AG04450 (cell line): ENCODE measurements around the gene TPCN2. TPM values are rescaled to one million over a fixed set of nuclear protein-coding genes. Genes with fewer than 3 reads are reported as not detected.

Experiments used
- CTCF ChIA-PET: fragments of 300-600, 350-600 bp; formaldehyde crosslinking; extraction: SDS; loops from one replicate; lab custom pipeline; 2022; ENCODE audit warnings: antibody characterized with exemption, inconsistent platforms; lab: Charles Lee
- POLR2A ChIA-PET: fragments of 350-600 bp; formaldehyde crosslinking; extraction: SDS; loops from one replicate; lab custom pipeline; 2021; ENCODE audit warnings: antibody characterized with exemption, inconsistent platforms; lab: Yijun Ruan, JAX
- DNase-seq: peaks from one replicate; pipeline ENCODE4 v3.0.0-alpha.2; 2011; ENCODE audit warnings: low read depth, low spot score
- H3K27ac ChIP-seq: one replicate; pipeline ENCODE4 v1.5.1; 2012; ENCODE audit warnings: low read depth, low read length, control low read depth
- H3K27me3 ChIP-seq: one replicate; pipeline ENCODE4 v1.6.0; 2012; ENCODE audit warnings: low read length; ENCODE audit not compliant: control insufficient read depth, insufficient read depth
- H3K4me3 ChIP-seq: 2 replicates; pipeline ENCODE4 v1.5.1; 2011; ENCODE audit warnings: mild to moderate bottlenecking, low read depth, low read length, control low read depth
- H3K9me3 ChIP-seq: 2 replicates; pipeline ENCODE4 v1.5.1; 2012; ENCODE audit warnings: low read length; ENCODE audit not compliant: control insufficient read depth, insufficient read depth
- polyA plus RNA-seq: library from polyadenylated mRNA; depleted of rRNA; stranded (reverse); fragments of >200 nt; gene quantifications from 2 replicates; pipeline ENCODE4 v1.2.3, GENCODE V29; 2011
- TF ChIP-seq, protein P1 (sequence below): IDR thresholded peaks from 2 replicates; pipeline ENCODE4 v1.5.1; 2011; ENCODE audit warnings: low read depth, low read length, control low read depth, inconsistent platforms

The TPCN2 gene
- polyA plus RNA-seq, 1 experiment: 6.4 TPM

DNA sequence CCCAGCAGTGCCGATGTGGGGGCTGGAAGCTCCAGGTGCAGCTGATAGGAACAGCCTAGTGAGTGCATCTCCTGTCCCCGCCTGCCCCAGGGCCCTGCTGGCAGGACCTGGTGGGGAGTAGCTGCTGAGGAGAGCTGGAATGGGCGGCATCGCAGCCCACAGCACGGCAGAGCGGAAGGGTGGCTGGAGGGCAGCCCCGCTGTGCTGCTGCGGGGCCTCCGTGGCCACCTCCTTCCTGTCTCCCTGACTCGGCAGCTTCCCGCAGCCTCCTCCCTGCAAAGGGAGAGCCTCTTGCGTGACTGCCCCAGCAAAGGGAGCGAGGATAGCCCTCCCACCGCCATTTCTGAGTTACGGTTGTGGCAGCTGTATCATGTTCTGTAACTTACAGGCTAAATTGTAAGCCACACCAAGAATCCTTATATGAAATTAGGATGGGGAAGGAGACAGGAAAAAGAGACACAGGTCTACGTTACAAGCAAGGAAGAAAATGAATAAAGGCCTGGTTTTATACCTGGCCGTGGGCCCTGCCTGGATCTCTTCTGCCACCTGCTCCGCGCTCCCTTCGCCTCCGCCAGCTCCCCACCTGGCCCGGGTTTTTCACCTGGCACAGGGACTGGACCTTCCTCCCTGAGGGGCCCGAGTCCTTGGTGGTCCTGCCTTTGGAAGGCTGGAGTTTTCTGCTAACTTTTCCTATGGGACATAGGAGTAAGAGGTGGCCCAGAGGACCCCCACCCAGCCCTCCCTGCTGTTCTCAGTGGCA lies 10.0 kb downstream of the TPCN2 start:
- POLR2A ChIA-PET: no interaction called here
- TF ChIP-seq, protein P1, sequence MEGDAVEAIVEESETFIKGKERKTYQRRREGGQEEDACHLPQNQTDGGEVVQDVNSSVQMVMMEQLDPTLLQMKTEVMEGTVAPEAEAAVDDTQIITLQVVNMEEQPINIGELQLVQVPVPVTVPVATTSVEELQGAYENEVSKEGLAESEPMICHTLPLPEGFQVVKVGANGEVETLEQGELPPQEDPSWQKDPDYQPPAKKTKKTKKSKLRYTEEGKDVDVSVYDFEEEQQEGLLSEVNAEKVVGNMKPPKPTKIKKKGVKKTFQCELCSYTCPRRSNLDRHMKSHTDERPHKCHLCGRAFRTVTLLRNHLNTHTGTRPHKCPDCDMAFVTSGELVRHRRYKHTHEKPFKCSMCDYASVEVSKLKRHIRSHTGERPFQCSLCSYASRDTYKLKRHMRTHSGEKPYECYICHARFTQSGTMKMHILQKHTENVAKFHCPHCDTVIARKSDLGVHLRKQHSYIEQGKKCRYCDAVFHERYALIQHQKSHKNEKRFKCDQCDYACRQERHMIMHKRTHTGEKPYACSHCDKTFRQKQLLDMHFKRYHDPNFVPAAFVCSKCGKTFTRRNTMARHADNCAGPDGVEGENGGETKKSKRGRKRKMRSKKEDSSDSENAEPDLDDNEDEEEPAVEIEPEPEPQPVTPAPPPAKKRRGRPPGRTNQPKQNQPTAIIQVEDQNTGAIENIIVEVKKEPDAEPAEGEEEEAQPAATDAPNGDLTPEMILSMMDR: no peak
- Histone ChIP-seq H3K27ac (no peak overlapping the region), H3K9me3 (no peaks in the 10 kb centered on the region), H3K27me3 (no peaks in the 10 kb centered on the region), H3K4me3 (no peak overlapping the region)
- CTCF ChIA-PET: no interaction called here
- DNase-seq: no peak

DNA sequence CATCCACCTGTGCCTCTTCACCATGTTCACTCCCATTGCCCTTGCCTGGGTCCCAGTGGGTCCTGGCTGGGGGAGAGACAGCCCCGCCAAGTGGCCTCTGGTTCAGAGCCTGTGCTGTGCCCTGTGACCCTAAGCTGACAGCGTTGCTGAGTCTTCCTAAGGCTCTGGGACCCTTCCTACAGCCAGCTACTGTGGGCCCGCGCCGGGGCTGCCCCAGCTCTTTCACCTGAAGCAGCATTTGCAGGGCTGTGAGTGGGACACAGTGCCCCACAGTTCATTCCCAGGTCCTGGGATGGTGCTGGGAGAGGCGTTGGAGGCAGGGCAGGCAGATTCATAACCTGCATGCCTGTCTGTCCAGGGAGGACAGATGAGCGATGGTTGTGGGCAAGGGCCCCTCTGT lies 10.7 kb downstream of the TPCN2 start:
- Histone ChIP-seq H3K4me3 (no peak overlapping the region), H3K9me3 (no peaks in the 10 kb centered on the region; the same call in 1 of the 2 replicates), H3K27ac (no peak overlapping the region), H3K27me3 (no peaks in the 10 kb centered on the region)
- TF ChIP-seq, protein P1: no peak
- no peak for DNase-seq
- ChIA-PET CTCF (no interaction called here), POLR2A (no interaction called here)

DNA sequence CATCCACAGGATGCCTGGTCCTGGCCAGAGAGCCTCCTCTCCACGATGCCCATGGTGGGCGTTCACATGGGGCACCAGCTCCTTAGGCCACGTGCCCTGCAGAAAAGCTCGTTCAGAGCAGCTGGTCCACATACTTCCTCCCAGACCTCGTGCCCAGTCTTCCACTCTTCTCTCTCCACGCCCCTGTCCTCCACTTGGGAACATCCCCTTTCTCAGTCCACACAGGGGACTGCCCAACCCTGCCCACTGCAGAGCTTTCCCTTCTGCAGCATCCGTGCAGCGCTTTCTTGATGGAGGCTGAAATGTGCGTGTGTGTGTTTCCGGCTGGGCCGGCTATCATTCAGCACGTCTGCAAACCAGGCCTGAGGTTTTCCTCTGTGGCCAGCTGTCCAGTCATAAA lies 11.3 kb downstream of the TPCN2 start:
- CTCF ChIA-PET: no interaction called here

DNA sequence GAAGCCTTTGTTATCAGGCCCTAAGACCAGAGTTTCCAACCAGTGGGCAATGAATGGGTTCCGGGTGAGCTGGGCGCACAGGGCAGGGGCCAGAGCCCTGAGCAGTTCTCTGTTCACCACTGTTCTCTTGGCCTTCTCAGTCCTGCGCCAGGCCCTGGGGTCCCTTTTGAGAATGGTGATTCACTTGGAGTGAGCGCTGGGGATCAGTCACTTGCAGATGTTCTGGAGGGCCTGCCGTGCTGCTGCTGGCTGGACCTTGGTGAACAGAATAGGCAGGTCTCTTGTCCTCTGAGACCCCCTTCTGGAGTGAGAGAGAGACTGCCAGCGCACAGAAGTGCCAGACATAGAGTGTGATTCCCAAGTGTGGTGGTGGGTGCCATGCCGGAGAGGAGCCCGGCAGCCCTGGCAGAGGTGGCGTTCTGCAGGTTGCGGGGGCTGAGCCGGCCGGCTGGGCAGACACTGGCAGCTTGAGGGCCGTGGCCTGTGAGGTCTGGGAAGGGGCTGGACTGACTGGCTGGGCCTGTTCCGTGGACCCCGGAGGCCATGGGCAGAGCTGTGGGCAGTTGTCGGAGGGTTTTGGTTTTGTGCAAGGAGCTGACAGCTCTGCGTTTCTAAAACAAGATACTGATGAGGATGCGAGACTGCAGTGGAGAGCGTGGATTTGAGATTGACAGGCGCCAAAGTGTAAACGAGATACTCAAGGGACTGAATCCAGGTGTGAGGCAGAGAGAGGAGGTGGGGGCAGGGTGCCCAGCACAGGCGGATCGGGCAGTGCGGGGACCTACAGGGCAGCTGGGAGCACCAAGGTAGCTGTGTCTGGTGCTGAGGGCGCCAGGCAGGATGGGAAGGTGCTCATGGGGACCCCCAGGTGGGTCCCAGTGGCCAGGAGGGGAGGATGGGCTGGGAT lies 12.3 kb downstream of the TPCN2 start:
- TF ChIP-seq, protein P1: no peak
- no peak for DNase-seq
- Histone ChIP-seq H3K9me3 (no peaks in the 10 kb centered on the region; the same call in 1 of the 2 replicates), H3K4me3 (no peak overlapping the region), H3K27me3 (no peaks in the 10 kb centered on the region), H3K27ac (no peak overlapping the region)
- ChIA-PET CTCF (no interaction called here), POLR2A (no interaction called here)

More for the DNA sequence above, 11.3 kb downstream of the TPCN2 start:
- TF ChIP-seq, protein P1: no peak
- no peaks in the 10 kb centered on the region for H3K27me3 ChIP-seq
- H3K27ac ChIP-seq: no peak overlapping the region
- DNase-seq: no peak
- H3K4me3 ChIP-seq: no peak overlapping the region
- no peaks in the 10 kb centered on the region; the same call in 1 of the 2 replicates for H3K9me3 ChIP-seq
- POLR2A ChIA-PET: no interaction called here

DNA sequence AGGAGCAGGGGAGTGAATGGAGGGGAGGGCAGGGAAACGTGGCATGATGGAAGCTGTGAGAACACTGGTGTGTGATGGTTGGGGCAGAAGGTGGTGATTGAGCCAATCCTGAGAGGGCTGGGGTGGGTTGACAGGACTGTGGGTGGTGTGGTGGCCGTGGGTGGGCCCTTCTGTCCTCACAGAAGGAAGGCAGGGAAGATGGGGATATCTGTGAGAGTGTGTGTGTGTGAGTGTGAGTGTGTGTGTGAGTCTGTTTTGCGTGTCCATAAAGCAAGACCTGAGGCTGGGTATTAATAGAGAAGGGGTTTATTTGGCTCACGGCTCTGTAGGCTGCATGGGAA lies 13.0 kb downstream of the TPCN2 start:
- TF ChIP-seq, protein P1: no peak
- Histone ChIP-seq H3K27me3 (no peaks in the 10 kb centered on the region), H3K27ac (no peak overlapping the region), H3K4me3 (no peak overlapping the region), H3K9me3 (no peaks in the 10 kb centered on the region; the same call in 1 of the 2 replicates)
- ChIA-PET CTCF (no interaction called here), POLR2A (no interaction called here)
- DNase-seq: no peak
